Vagina (tissue), 2 donors: ENCODE data around the gene APOL6.

ENCODE experiments used
- POLR2A ChIP-seq, 2 donors: fragments of 450-650 bp; IDR thresholded peaks; one replicate each; pipeline ENCODE4 v1.6.1; 2017; ENCODE audit warnings: antibody characterized with exemption in 2 of 2, mild to moderate bottlenecking in 2 of 2, moderate library complexity in 2 of 2
- POLR2AphosphoS5 ChIP-seq, 2 donors: sonication (generic); formaldehyde crosslinking; IDR thresholded peaks; one replicate each; pipeline ENCODE4 v1.9.0; 2017; ENCODE audit warnings: antibody characterized with exemption in 2 of 2, mild to moderate bottlenecking in 2 of 2, low read depth in 1 of 2; ENCODE audit not compliant: insufficient read depth in 1 of 2
- TF ChIP-seq, protein P1 (sequence below), 3 experiments: fragments of 450-650 bp in 2 of 3; fragments of 200-600 bp in 1 of 3; sonication (generic) in 1 of 3; IDR thresholded peaks; one replicate each; pipeline ENCODE4 v1.5.1; 2017 to 2019; ENCODE audit warnings: antibody characterized with exemption in 3 of 3, mild to moderate bottlenecking in 2 of 3, moderate library complexity in 2 of 3

DNA sequence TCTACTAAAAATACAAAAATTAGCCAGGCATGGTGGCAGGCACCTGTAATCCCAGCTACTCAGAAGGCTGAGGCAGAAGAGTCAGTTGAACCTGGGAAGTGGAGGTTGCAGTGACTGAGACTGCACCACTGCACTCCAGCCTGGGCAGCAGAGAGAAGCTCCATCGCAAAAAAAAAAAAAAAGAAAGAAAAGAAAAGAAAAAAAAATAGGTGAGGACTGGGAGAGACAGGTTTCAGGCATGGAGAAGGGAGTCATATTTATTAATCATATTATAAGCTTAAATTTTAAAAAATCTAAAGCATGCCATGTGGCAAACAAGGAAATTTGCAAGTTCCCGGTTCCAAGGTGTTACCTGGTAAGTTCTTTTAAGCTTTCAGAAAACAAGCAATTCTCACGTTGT lies 69.3 kb downstream of the APOL6 start, which contains the start of gene APOL5:
- TF ChIP-seq, protein P1, sequence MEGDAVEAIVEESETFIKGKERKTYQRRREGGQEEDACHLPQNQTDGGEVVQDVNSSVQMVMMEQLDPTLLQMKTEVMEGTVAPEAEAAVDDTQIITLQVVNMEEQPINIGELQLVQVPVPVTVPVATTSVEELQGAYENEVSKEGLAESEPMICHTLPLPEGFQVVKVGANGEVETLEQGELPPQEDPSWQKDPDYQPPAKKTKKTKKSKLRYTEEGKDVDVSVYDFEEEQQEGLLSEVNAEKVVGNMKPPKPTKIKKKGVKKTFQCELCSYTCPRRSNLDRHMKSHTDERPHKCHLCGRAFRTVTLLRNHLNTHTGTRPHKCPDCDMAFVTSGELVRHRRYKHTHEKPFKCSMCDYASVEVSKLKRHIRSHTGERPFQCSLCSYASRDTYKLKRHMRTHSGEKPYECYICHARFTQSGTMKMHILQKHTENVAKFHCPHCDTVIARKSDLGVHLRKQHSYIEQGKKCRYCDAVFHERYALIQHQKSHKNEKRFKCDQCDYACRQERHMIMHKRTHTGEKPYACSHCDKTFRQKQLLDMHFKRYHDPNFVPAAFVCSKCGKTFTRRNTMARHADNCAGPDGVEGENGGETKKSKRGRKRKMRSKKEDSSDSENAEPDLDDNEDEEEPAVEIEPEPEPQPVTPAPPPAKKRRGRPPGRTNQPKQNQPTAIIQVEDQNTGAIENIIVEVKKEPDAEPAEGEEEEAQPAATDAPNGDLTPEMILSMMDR (IDR thresholded peaks at IDR 0.05), result no peak
- no peak for TF ChIP-seq POLR2AphosphoS5 (IDR thresholded peaks at IDR 0.05; ENCODE audit: insufficient read depth in 1 of 2, low read depth in 1 of 2)
- no peak for TF ChIP-seq POLR2A (IDR thresholded peaks at IDR 0.05)
